ENCODE measurements around the gene OGN.

OGN gene

DNA sequence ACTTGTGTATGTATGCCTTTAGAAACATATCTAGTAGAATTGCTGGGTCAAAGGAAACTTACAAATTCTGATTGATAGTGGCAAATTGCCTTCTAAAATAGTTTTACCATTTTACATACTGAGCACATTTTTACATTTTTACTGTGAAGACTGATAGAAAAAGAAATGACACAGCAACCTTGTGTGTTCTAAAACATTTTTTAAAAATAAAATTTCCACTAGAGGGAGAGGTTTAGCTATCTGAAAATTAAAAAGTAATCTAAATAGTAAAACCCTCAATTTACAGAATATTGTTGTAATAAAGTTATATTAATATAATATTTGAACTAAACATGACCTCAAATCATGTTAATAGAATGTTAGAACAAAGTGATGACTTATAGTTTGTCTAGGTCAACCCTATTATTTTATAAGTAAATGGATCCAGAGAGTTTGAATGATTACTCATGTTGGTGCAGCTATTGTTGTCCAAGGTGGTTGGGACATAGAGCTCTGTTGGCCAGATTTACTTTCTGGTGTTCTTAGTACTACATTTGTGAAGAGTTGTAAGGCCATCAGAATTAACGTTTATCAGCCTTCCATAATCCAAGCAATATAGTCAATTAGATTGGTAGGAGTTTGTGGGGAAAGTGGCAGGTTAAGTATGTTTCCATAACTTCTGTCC is 61.4 kb downstream of the OGN start:
- no peak for DNase-seq

DNA sequence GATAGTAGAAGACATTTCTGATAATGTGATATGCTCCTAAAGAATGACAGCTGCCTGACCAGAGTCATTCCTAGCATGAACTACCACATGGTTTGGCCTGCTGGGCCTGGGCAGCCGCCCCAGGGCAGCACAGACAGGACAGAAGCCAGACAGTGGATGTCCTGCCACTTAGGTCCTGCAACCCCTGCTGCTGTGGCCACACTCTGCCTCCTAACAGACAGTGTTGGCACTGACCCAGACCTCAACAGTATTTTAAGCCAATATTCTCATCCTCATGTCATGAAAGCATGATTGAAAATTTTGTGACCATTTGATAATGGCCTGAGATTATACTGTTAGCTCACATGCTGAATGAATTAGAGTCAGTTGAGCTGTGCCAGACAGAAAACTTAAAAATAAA is 62.8 kb downstream of the OGN start:
- no peak for DNase-seq

DNA sequence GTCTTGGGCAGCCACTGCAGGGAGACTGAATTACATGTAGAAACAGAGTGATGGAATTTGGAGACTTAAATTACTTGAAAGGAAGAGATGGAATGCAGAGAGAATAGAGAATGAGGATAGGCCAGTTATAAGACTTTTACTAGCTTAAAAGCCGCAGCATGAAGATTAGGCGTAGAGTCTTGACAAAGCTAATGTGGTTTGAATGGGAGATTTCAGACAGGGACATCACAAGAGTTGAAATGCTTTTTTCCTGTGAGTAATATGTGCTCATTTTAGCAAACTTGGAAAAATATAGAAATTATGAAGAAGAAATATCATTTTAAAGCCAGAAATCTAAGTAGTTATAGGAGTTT is 71.1 kb downstream of the OGN start:
- no peak for DNase-seq
